Measurements from ENCODE around the gene CEP57L1.

The CEP57L1 gene

DNA sequence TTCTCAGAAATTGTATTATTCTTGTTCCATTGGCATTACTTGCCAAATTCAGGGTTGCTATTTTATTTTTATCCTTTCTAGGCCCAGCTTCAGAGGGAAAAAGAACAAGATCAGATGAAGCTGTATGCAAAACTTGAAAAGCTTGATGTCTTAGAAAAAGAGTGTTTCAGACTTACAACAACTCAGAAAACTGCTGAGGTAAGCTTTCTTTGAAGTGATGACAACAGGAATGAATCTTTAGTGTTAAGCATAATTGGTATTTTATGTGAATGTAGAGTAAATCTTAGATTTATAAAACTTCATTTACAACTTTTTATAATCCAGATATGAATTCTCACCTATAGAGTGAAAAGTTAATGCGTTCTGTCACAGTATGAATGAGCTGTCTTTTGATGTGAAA is 58.4 kb downstream of the CEP57L1 start:
- no peak for DNase-seq (ENCODE audit: low spot score)
- no peak overlapping the region for H3K4me3 ChIP-seq
- TF ChIP-seq, protein P1, sequence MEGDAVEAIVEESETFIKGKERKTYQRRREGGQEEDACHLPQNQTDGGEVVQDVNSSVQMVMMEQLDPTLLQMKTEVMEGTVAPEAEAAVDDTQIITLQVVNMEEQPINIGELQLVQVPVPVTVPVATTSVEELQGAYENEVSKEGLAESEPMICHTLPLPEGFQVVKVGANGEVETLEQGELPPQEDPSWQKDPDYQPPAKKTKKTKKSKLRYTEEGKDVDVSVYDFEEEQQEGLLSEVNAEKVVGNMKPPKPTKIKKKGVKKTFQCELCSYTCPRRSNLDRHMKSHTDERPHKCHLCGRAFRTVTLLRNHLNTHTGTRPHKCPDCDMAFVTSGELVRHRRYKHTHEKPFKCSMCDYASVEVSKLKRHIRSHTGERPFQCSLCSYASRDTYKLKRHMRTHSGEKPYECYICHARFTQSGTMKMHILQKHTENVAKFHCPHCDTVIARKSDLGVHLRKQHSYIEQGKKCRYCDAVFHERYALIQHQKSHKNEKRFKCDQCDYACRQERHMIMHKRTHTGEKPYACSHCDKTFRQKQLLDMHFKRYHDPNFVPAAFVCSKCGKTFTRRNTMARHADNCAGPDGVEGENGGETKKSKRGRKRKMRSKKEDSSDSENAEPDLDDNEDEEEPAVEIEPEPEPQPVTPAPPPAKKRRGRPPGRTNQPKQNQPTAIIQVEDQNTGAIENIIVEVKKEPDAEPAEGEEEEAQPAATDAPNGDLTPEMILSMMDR (IDR thresholded peaks at IDR 0.05) = no peak

DNA sequence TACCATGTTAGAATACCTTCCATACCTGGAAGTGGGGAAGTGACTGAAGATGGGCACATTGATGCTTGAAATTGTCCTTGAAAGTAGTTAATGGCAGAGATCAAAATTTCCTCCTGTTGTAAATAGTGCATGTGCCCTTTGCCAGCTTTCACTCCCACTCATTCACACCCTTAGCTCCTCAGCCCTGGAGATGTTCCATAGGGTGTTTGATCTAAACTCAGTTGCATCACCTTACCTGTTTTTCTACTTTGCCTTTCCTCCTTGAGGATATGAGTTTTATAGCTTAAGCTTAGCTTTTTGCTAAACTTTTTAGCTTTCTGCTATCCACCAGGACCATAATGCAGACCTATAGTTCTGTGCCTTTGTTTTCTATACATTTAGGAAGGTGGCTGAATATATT is 69.0 kb downstream of the CEP57L1 start:
- no peak for DNase-seq (ENCODE audit: low spot score)
- Histone ChIP-seq H3K4me3 (no peak overlapping the region), H3K27ac (no peak overlapping the region)
- TF ChIP-seq, protein P1 (IDR thresholded peaks at IDR 0.05) = no peak

More for the DNA sequence above, 58.4 kb downstream of the CEP57L1 start:
- no peak overlapping the region for H3K27ac ChIP-seq

DNA sequence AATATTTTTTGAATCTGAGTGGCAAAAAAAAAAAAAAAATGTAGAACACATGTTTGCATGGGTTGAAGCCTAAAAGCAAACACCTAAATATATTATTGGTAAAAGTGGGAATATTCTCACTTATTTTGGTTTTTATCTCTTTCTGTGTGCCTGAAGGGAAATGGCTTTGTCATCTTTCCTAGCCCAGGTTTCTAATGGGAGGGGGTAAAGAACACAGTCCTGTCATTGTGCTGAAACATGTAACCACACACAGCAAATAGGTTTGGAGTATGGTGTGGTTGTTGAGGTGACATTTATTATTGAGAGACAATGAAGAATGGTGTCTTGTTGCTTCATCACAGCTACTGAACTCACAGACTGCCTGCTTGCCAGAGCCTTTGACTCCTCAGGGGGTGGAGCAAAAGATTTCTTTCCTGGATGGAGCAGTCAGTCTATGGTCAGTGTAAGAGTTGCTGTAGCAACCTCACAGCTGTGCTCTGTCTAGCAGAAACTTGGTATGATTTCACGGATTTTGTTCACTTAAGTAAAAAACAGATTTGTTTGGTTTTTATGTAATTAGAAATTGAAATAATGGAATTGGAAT is 70.2 kb downstream of the CEP57L1 start:
- no peak overlapping the region for H3K4me3 ChIP-seq
- no peak for DNase-seq (ENCODE audit: low spot score)
- TF ChIP-seq, protein P1 (IDR thresholded peaks at IDR 0.05) = no peak
- H3K27ac ChIP-seq = no peak overlapping the region

DNA sequence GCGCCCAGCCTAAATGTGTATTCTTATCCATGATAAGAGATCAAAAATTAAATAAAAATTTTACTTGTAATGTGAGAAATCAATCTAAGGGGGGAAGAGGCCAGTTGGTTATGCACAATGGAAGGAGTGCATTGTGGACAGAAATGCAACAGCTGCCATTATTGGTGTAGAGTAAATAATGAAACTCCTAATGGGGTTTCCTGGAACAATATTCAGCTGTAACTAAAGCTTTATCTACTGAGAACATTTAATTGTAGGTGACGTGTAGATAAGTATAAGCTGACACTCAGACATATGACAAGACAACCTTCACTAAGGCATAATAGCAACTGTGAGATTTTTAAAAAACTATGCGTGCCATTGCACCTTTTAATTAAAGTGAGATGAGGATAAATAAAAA is 71.4 kb downstream of the CEP57L1 start:
- TF ChIP-seq, protein P1 (IDR thresholded peaks at IDR 0.05) = no peak
- Histone ChIP-seq H3K4me3 (no peak overlapping the region), H3K27ac (no peak overlapping the region)
- DNase-seq (ENCODE audit: low spot score) = no peak

DNA sequence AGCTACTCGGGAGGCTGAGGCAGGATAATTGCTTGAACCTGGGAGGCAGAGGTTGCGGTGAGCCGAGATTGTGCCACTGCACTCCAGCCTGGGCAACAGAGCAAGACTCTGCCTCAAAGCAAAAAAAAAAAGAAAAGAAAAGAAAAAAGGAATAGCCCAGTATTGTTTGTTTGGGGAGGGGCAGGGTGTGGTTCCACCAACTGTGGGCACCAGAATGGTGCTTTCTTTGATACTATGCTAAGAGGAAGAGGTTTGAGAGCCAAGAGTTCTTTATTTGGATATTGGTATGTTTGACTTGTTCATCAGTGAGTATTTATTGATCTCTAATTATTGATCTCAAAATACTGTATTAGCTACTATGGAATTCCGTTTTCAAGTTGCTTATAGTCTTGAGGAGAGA is 72.3 kb downstream of the CEP57L1 start:
- no peak overlapping the region for H3K27ac ChIP-seq
- no peak overlapping the region for H3K4me3 ChIP-seq
- TF ChIP-seq, protein P1 (IDR thresholded peaks at IDR 0.05) = no peak
- DNase-seq (ENCODE audit: low spot score) = no peak

DNA sequence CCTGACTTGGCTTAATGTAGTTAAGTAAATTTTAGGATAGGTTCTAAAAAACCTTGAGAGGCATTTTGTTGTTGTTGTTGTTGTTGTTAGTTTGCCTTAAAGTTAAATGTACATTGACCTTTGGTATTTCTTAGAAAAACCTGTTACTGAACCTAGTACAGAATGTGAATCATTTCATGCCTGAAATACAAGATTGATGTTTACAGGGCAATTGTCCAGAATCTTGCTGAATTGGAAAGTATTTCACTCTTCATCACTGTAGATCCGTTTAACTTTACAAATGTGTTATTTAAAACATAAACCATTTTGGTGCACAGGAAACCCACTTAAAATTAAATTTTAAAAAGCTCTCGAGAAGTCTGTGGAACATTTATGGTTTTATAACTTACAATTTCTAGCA is 75.0 kb downstream of the CEP57L1 start:
- H3K27ac ChIP-seq = no peak overlapping the region
- DNase-seq (ENCODE audit: low spot score) = no peak
- TF ChIP-seq, protein P1 (IDR thresholded peaks at IDR 0.05) = no peak
- no peak overlapping the region for H3K4me3 ChIP-seq

DNA sequence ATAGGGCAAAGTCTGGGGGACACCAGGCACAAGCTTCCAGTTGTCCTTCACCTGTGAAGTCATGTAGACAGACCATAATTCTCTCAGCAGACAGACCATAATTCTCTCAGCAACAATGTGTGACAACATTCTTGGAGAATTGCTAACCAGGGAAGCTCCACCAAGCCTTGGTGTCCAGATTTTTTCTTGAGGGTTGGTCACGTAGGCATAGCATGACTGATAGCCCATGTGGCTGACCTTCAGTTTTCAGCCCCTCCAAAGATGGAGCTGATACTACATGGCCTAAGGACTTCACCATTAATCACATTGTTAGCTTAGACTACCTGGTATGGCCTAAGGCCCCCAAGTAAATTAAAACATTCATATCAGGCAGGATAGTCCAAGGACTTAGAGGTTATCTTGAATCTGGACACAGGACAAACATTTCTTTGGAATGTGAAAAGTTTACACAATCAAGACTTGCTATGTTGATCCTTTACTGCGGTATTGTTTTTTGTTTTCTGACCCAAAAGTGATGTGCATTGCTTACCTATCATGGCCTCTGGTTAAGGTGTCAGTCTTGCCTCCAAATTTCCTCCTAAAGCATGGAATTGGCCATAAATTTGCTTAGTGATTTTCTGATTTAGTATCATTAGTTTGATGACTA is 76.9 kb downstream of the CEP57L1 start:
- TF ChIP-seq, protein P1 (IDR thresholded peaks at IDR 0.05) = no peak
- DNase-seq (ENCODE audit: low spot score) = no peak
- no peak overlapping the region for H3K27ac ChIP-seq
- H3K4me3 ChIP-seq = no peak overlapping the region
